ENCODE measurements around the gene SH3TC1. TPM values are rescaled to one million over a fixed set of nuclear protein-coding genes. Genes with fewer than 3 reads are reported as not detected.

The SH3TC1 gene
- total and polyA plus RNA-seq, 2 of the 8 experiments (the other 6 are each of a cell fraction or from before 2014, with no cell fraction given), result 0.15 TPM; not detected in 1

GRCh38 chr4:8271821-8272220 lies 72.7 kb downstream of the SH3TC1 start:
- no peak overlapping the region for H4K91ac ChIP-seq (replicated peaks; ENCODE audit: insufficient read length, low read length)
- no peak overlapping the region for H3K9ac ChIP-seq (replicated peaks in 1 of 4; ENCODE audit: extremely low read depth in 1 of 4, low read depth in 3 of 4, low read length in 3 of 4)
- no peak overlapping the region for H2BK120ac ChIP-seq (replicated peaks; ENCODE audit: low read depth, low read length)
- no peak overlapping the region for H3K4me3 ChIP-seq (ENCODE audit: extremely low read depth in 1 of 4, insufficient read depth in 2 of 4, low read depth in 3 of 4, low read length in 4 of 4)
- WGBS, 2 experiments (ENCODE audit: extremely low coverage in 1 of 2, insufficient coverage in 1 of 2, insufficient read length in 1 of 2, insufficient replicate concordance in 2 of 2, low coverage in 1 of 2, low lambda C conversion rate in 2 of 2, missing lambda C conversion rate in 1 of 2), result 87% methylated on average over 8 of the region's 10 CpGs; no CpG with 5 or more reads in 1 of the 2 experiments
- H3K27me3 ChIP-seq (replicated peaks in 1 of 4; ENCODE audit: control insufficient read depth in 3 of 4, extremely low read depth in 1 of 4, insufficient read depth in 3 of 4, low read length in 3 of 4), result peaks cover 7 to 28% (median 20%) of the 10 kb centered on the region in 4 experiments; a peak in 6 of 7 replicates
- no peak overlapping the region for H4K5ac ChIP-seq (ENCODE audit: insufficient read length, low read depth, low read length)
- H2BK20ac ChIP-seq (ENCODE audit: low read length), result no peak overlapping the region
- no peak overlapping the region for H2AK5ac ChIP-seq (ENCODE audit: low read depth, low read length)
- peaks cover 4% of the 10 kb centered on the region; the same call in 1 of the 2 replicates for H3K23me2 ChIP-seq (ENCODE audit: low read depth, low read length)
- H3K18ac ChIP-seq (ENCODE audit: extremely low read depth, low read length), result no peak overlapping the region
- no peaks in the 10 kb centered on the region for H3K79me2 ChIP-seq (ENCODE audit: control insufficient read depth in 1 of 2, insufficient read depth in 2 of 2, low read length in 2 of 2)
- H2BK15ac ChIP-seq (ENCODE audit: low read length), result no peak overlapping the region
- DNase-seq (ENCODE audit: low read depth in 1 of 2, low spot score in 2 of 2) (no peak), FAIRE-seq (no peak)
- H3K23ac ChIP-seq (ENCODE audit: insufficient read length), result no peak overlapping the region
- H3K27ac ChIP-seq (ENCODE audit: low read depth, low read length), result no peak overlapping the region
- no peak overlapping the region for H2BK5ac ChIP-seq (ENCODE audit: low read depth, low read length)
- no peak overlapping the region for H4K8ac ChIP-seq (ENCODE audit: extremely low read depth, insufficient read depth, low read length)
- ChIA-PET CTCF (ENCODE audit: partially characterized antibody) (interaction anchor here (0.5 to 1.8 kb wide), 11 partner anchors 10 to 199 kb away, joined by 3 to 6 read pairs (median 3); no protein-coding TSS in a partner anchor), POLR2A (ENCODE audit: partially characterized antibody) (interaction anchor here (1.3 kb wide), 1 partner anchor 10 kb away, joined by 4 read pairs; no protein-coding TSS in a partner anchor)
- H2AFZ ChIP-seq (ENCODE audit: low read length), result no peak overlapping the region
- H2BK12ac ChIP-seq (ENCODE audit: low read depth, low read length), result no peak overlapping the region
- H4K20me1 ChIP-seq (replicated peaks in 1 of 2; ENCODE audit: control insufficient read depth in 1 of 2, insufficient read depth in 2 of 2, low read length in 2 of 2), result no peaks in the 10 kb centered on the region
- no peaks in the 10 kb centered on the region for H3K9me3 ChIP-seq (ENCODE audit: insufficient read depth in 2 of 2, low read depth in 1 of 2, low read length in 1 of 2)
- no peak overlapping the region for H3K14ac ChIP-seq (ENCODE audit: insufficient read length)
- peaks cover 0 to 2% (median 1%) of the 10 kb centered on the region in 4 experiments; a peak in 3 of 7 replicates for H3K4me1 ChIP-seq (replicated peaks in 1 of 4; ENCODE audit: control insufficient read depth in 3 of 4, insufficient read depth in 4 of 4, low read length in 3 of 4)
- H3K56ac ChIP-seq (replicated peaks; ENCODE audit: insufficient read length, low read depth, low read length), result no peak overlapping the region
- H3K79me1 ChIP-seq (ENCODE audit: low read depth, low read length), result no peaks in the 10 kb centered on the region
- H3K36me3 ChIP-seq (ENCODE audit: control insufficient read depth in 2 of 4, insufficient read depth in 4 of 4, low read length in 3 of 4), result no peaks in the 10 kb centered on the region
- no peak overlapping the region for H3K4ac ChIP-seq (replicated peaks; ENCODE audit: insufficient read length, low read depth, low read length)
- no peak overlapping the region for H3K4me2 ChIP-seq (ENCODE audit: insufficient read depth in 1 of 2, low read depth in 2 of 2, low read length in 2 of 2)
